Stimulated activated CD8-positive, alpha-beta memory T cell treated with anti-CD3 and anti-CD28 coated beads, Interleukin-7, amount 100 ng/mL, for 48 hours (primary cell): Measurements from ENCODE around the gene ALG14.
"Not testable (repeated sequence)": the region's sequence is repeated elsewhere in the genome, so short reads cannot be mapped to it uniquely, and the experiment has no call there.

Experiments used
- DNase-seq, 2 donors: peaks; one replicate each; pipeline ENCODE4 v3.0.0-alpha.2; 2020; ENCODE audit warnings: low read depth in 1 of 2; ENCODE audit errors: extremely low read depth in 1 of 2

ALG14 gene

GRCh38 chr1:94961582-94961981 lies 111.2 kb downstream of the ALG14 start:
- no peak for DNase-seq

- no peak for DNase-seq
Observed at GRCh38 chr1:94958081-94958480, 114.7 kb downstream of the ALG14 start.

- no peak for DNase-seq
Observed at GRCh38 chr1:94955767-94956632, 116.8 kb downstream of the ALG14 start.

- DNase-seq, result no peak
Observed at GRCh38 chr1:94954263-94955220, 118.2 kb downstream of the ALG14 start.

- no peak for DNase-seq
Observed at GRCh38 chr1:94953746-94954145, 119.0 kb downstream of the ALG14 start.

GRCh38 chr1:94953107-94953506 lies 119.6 kb downstream of the ALG14 start:
- no peak for DNase-seq

GRCh38 chr1:94952539-94952938 lies 120.2 kb downstream of the ALG14 start:
- no peak for DNase-seq

GRCh38 chr1:94951509-94952208 lies 121.1 kb downstream of the ALG14 start:
- no peak for DNase-seq

- no peak for DNase-seq
Observed at GRCh38 chr1:94951046-94951445, 121.7 kb downstream of the ALG14 start.

- no peak for DNase-seq
Observed at GRCh38 chr1:94949681-94950661, 122.8 kb downstream of the ALG14 start.

- DNase-seq, result no peak
Observed at GRCh38 chr1:94947437-94947836, 125.3 kb downstream of the ALG14 start.

GRCh38 chr1:94946886-94947285 lies 125.9 kb downstream of the ALG14 start:
- no peak for DNase-seq

GRCh38 chr1:94942171-94943128 lies 130.3 kb downstream of the ALG14 start:
- DNase-seq, result no peak

GRCh38 chr1:94941480-94941879 lies 131.3 kb downstream of the ALG14 start:
- DNase-seq, result not testable (repeated sequence)

GRCh38 chr1:94940738-94941137 lies 132.0 kb downstream of the ALG14 start:
- no peak for DNase-seq

- DNase-seq, result no peak
Observed at GRCh38 chr1:94937820-94938219, 134.9 kb downstream of the ALG14 start.

GRCh38 chr1:94936861-94937620 lies 135.7 kb downstream of the ALG14 start:
- DNase-seq, result no peak

GRCh38 chr1:94935476-94935875 lies 137.3 kb downstream of the ALG14 start:
- no peak for DNase-seq
